HG03060 (cell line): ENCODE measurements around the gene ACTN3.
A peak's percentile ranks its signal among the peaks of the same experiment; 100 is the strongest.
"Not testable (repeated sequence)": the region's sequence is repeated elsewhere in the genome, so short reads cannot be mapped to it uniquely, and the experiment has no call there.

Experiments used
- ATAC-seq: cut with Tn5 transposase; IDR thresholded peaks from one replicate; pipeline ENCODE4 v1.9.1; 2021; ENCODE audit warnings: low read depth, moderate number of reproducible peaks; ENCODE audit not compliant: unreplicated experiment

Gene ACTN3

GRCh38 chr11:66546368-66546965 is at the start of gene ACTN3:
ACTN3 (plus strand) TSS chr11:66546903; CDS start chr11:66546938, 35 bp downstream.
- ATAC-seq = no peak

- no peak for ATAC-seq
Measured at GRCh38 chr11:66497206-66497605, 49.5 kb upstream of the ACTN3 start.

- ATAC-seq = no peak
Measured at GRCh38 chr11:66498506-66498905, 48.2 kb upstream of the ACTN3 start.

- ATAC-seq = no peak
Measured at GRCh38 chr11:66505276-66505816, 41.4 kb upstream of the ACTN3 start.

- ATAC-seq = no peak
Measured at GRCh38 chr11:66509131-66509561, 37.6 kb upstream of the ACTN3 start.

- ATAC-seq = peak; percentile 64
Measured at GRCh38 chr11:66510271-66510989, 36.3 kb upstream of the ACTN3 start, which contains the start of gene BBS1. BBS1 (plus strand) TSS chr11:66510635; CDS start chr11:66510660, 25 bp downstream.

GRCh38 chr11:66510990-66511339 is 35.7 kb upstream of the ACTN3 start:
- ATAC-seq = no peak

- no peak for ATAC-seq
Measured at GRCh38 chr11:66523611-66524010, 23.1 kb upstream of the ACTN3 start.

- ATAC-seq = no peak
Measured at GRCh38 chr11:66524304-66525040, 22.2 kb upstream of the ACTN3 start.

- no peak for ATAC-seq
Measured at GRCh38 chr11:66529069-66529468, 17.6 kb upstream of the ACTN3 start.

- no peak for ATAC-seq
Measured at GRCh38 chr11:66529655-66530054, 17.0 kb upstream of the ACTN3 start.

- ATAC-seq = no peak
Measured at GRCh38 chr11:66530927-66531709, 15.6 kb upstream of the ACTN3 start.

- ATAC-seq = no peak
Measured at GRCh38 chr11:66531841-66532240, 14.9 kb upstream of the ACTN3 start.

- no peak for ATAC-seq
Measured at GRCh38 chr11:66532784-66533183, 13.9 kb upstream of the ACTN3 start.

- ATAC-seq = no peak
Measured at GRCh38 chr11:66539170-66539869, 7.4 kb upstream of the ACTN3 start.

- ATAC-seq = no peak
Measured at GRCh38 chr11:66539870-66540213, 6.9 kb upstream of the ACTN3 start.

GRCh38 chr11:66540598-66540997 is 6.1 kb upstream of the ACTN3 start:
- not testable (repeated sequence) for ATAC-seq

- no peak for ATAC-seq
Measured at GRCh38 chr11:66541892-66542291, 4.8 kb upstream of the ACTN3 start.

GRCh38 chr11:66542362-66542761 is 4.3 kb upstream of the ACTN3 start:
- no peak for ATAC-seq
